Glutamatergic neuron (in vitro differentiated cells): ENCODE measurements around the gene C12orf60. TPM values are rescaled to one million over a fixed set of nuclear protein-coding genes. Genes with fewer than 3 reads are reported as not detected.

Experiments used
- DNase-seq: peaks from one replicate; pipeline ENCODE4 v3.0.0; 2022
- H3K27ac Mint-ChIP-seq: one replicate; pipeline ENCODE4 v1.8.0; 2020; ENCODE audit warnings: mild to moderate bottlenecking, mixed read lengths, inconsistent platforms; ENCODE audit not compliant: unreplicated experiment
- H3K27me3 Mint-ChIP-seq: one replicate; pipeline ENCODE4 v1.8.0; 2020; ENCODE audit warnings: mild to moderate bottlenecking, moderate library complexity, mixed read lengths, inconsistent platforms; ENCODE audit not compliant: unreplicated experiment
- H3K36me3 Mint-ChIP-seq: one replicate; pipeline ENCODE4 v1.8.0; 2020; ENCODE audit warnings: mild to moderate bottlenecking, mixed read lengths, inconsistent platforms; ENCODE audit not compliant: unreplicated experiment
- H3K4me1 Mint-ChIP-seq: one replicate; pipeline ENCODE4 v1.8.0; 2020; ENCODE audit warnings: mild to moderate bottlenecking, low read depth, mixed read lengths, inconsistent platforms; ENCODE audit not compliant: unreplicated experiment
- H3K4me3 Mint-ChIP-seq: one replicate; pipeline ENCODE4 v1.8.0; 2020; ENCODE audit warnings: mild to moderate bottlenecking, mixed read lengths, inconsistent platforms; ENCODE audit not compliant: unreplicated experiment
- H3K9me3 Mint-ChIP-seq: one replicate; pipeline ENCODE4 v1.8.0; 2020; ENCODE audit warnings: mild to moderate bottlenecking, moderate library complexity, mixed read lengths, inconsistent platforms; ENCODE audit not compliant: unreplicated experiment
- total RNA-seq: library from RNA; stranded (reverse); fragmentation: NEBNext Ultra II Directional; extraction: Animal tissue kit (Norgen Biotek cat#: 25700); gene quantifications from one replicate; pipeline ENCODE4 v1.2.1, GENCODE V29; 2021; ENCODE audit not compliant: unreplicated experiment
- TF ChIP-seq, protein P1 (sequence below): fragments of 200-600 bp; sonication (generic); IDR thresholded peaks from one replicate; pipeline ENCODE4 v1.5.0; 2021; ENCODE audit not compliant: partially characterized antibody, unreplicated experiment

The C12orf60 gene
- total RNA-seq, 1 donor from 2014 or later: 0.88 TPM

DNA sequence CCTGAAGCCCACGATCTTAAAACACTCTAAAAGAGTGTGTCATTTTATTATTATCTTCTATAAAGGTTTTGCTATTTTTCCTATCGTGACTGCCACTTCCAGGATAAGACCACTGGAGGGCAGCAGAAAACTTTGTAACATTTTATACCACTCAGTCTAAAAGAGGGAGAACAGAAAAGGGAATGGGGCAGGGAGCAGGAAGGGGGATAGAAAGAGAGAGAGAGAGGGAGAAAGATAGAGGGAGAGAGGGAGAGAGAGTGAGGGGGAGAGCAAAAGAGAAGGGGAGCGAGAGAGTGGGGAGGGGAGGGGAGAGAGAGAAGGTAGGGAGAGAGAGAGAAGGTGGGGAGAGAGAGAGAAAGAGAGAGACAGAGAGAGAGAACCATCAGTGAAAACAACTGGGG is 41.9 kb downstream of the C12orf60 start:
- Mint-ChIP-seq H3K4me1 (no peaks in the 10 kb centered on the region), H3K4me3 (no peak overlapping the region), H3K27ac (no peak overlapping the region), H3K9me3 (no peaks in the 10 kb centered on the region), H3K27me3 (peaks cover 1% of the 10 kb centered on the region), H3K36me3 (no peaks in the 10 kb centered on the region)
- TF ChIP-seq, protein P1, sequence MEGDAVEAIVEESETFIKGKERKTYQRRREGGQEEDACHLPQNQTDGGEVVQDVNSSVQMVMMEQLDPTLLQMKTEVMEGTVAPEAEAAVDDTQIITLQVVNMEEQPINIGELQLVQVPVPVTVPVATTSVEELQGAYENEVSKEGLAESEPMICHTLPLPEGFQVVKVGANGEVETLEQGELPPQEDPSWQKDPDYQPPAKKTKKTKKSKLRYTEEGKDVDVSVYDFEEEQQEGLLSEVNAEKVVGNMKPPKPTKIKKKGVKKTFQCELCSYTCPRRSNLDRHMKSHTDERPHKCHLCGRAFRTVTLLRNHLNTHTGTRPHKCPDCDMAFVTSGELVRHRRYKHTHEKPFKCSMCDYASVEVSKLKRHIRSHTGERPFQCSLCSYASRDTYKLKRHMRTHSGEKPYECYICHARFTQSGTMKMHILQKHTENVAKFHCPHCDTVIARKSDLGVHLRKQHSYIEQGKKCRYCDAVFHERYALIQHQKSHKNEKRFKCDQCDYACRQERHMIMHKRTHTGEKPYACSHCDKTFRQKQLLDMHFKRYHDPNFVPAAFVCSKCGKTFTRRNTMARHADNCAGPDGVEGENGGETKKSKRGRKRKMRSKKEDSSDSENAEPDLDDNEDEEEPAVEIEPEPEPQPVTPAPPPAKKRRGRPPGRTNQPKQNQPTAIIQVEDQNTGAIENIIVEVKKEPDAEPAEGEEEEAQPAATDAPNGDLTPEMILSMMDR: peak; percentile 66
- no peak for DNase-seq

DNA sequence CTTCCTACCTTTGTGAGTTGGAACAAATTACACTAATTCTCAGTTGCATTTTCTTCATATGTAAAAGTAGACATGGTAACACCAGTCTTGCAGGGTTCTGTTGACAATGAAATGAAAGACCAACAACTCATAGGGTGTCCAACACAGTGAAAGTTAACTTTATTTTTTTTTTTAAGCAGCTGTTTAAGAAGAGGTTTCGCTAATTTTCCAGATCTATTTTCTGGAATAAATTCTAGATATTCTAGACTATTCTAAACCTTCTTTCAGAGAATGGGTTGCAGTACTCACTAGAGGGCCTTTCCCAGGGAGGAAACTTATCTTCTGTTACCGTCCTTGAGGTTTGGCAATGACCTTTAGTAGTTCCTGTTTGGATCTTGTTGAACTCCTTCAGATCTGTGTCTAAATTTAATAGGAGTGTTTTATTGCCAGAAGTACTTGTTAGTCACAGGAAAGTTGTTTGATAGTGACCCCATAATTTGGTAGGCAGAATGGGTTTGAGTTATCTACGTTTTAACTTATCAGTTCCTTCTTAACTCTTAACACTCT is 42.6 kb downstream of the C12orf60 start:
- peaks cover 1% of the 10 kb centered on the region for H3K27me3 Mint-ChIP-seq
- TF ChIP-seq, protein P1: no peak
- H3K4me1 Mint-ChIP-seq: no peaks in the 10 kb centered on the region
- no peak overlapping the region for H3K4me3 Mint-ChIP-seq
- no peak for DNase-seq
- H3K27ac Mint-ChIP-seq: no peak overlapping the region
- H3K9me3 Mint-ChIP-seq: no peaks in the 10 kb centered on the region
- H3K36me3 Mint-ChIP-seq: no peaks in the 10 kb centered on the region

DNA sequence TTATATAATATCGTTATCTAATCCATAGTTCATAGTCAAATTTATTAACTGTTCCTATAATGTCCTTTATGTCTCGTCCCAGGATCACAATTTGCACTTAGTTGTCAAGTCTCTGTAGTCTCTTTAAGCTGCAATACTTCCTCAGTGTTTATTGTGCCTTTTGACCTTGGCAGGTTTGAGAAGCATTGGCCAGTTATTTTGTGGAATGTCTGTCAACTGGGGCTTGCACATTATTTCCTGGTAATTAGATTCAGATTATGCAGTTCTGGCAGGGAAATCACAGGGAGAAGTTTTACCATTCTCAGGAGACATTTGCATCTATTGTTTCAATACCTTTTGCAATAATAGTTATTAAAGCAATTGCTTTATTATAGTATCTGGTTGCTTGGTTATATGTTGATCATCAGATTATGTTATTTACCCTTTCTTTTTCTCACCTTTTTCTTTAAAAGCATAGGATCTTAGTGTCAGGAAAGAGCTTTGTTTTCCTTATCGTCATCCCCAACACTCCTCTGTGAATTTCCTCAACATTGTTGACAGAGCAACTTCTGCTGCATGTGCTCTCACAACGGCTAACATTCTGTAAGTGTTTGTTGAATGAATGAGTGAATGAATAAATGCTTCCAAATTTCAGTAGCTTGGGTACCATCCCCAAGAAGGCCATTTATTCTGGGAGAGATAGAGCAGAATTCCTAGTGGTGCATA is 43.6 kb downstream of the C12orf60 start:
- TF ChIP-seq, protein P1: no peak
- H3K4me1 Mint-ChIP-seq: no peaks in the 10 kb centered on the region
- no peak overlapping the region for H3K27ac Mint-ChIP-seq
- DNase-seq: no peak
- no peak overlapping the region for H3K4me3 Mint-ChIP-seq
- H3K9me3 Mint-ChIP-seq: no peaks in the 10 kb centered on the region
- H3K27me3 Mint-ChIP-seq: peaks cover 1% of the 10 kb centered on the region
- no peaks in the 10 kb centered on the region for H3K36me3 Mint-ChIP-seq

DNA sequence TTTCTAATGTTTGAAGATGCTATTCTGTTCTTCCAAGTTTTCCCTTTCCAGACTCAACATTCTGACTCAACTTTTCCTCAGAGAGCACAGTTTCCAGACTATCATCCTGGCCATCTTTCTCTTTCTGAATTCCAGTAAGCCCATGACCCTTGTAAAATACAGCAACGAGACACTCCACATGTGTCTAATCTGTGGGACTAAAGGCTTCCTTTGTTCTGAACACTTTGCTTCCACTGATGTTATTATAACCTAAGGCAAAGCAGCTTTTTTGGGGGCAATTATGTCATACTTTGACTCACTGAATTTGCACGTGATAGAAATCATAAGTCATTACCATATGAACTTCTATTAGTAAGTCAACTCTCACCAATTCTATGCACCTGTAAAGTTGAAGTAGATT is 46.2 kb downstream of the C12orf60 start:
- Mint-ChIP-seq H3K4me1 (no peaks in the 10 kb centered on the region), H3K36me3 (no peaks in the 10 kb centered on the region), H3K27me3 (no peaks in the 10 kb centered on the region), H3K27ac (no peak overlapping the region), H3K9me3 (no peaks in the 10 kb centered on the region), H3K4me3 (no peak overlapping the region)
- TF ChIP-seq, protein P1: no peak
- no peak for DNase-seq

DNA sequence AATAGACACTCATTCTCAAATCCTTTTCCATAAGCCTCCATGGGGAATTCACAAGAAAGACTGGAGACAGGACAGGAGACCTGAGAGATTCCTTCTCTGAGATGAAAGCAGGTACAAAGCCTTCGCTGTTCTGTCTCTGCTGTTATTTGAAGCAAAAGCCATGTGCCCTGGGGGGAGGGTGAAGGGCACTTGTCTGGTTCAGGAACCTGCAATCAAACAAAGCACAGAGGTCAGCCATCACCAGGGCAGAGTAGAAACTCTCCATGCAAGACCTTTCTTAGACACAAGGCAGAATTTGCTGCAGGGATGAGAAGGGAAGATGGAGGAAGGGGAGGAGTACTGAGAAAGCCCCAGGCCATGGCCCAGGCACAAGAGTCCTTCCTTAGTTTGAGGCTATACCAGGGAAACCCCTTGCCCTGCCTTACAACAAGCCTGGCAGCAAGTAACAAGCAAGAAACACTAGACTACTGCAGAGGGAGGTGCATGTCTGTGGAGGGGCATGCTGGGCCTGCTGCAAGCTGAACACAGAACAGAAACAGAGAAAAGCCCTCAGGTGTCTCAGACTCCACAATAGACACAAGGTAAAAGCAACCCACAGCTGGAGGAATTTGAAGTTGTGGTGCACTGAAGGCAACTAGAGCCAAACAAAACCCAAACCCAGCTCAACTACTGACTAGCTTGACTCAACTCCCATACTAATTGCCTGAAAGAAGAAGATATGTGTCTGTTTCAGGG is 47.6 kb downstream of the C12orf60 start:
- Mint-ChIP-seq H3K27me3 (no peaks in the 10 kb centered on the region), H3K9me3 (no peaks in the 10 kb centered on the region), H3K27ac (no peak overlapping the region), H3K4me1 (no peaks in the 10 kb centered on the region), H3K36me3 (no peaks in the 10 kb centered on the region), H3K4me3 (no peak overlapping the region)
- TF ChIP-seq, protein P1: no peak
- DNase-seq: no peak
